Measurements from ENCODE around the gene SCYGR8.

DNA sequence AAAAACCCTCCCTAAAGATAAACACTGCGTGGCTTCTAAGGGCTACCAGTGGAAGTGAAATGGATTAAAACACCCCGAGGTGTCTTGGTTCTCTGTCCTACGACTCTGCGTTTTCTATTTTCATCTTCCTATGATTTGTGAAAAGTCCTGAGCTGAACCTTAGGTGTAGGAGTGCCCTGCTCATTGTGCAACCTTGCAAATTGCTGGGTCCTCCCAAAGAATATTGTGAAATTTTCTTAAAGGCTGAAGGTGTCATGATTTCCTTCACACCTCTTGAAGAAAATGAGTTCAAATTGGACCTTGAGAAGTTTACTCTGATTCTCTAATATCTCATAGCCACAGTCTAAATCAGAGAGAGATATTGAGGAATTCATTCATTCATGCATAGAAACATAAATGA lies 26.1 kb upstream of the SCYGR8 start:
- TF ChIP-seq EZH2 (IDR thresholded peaks at IDR 0.05), result no peak
- no peak for TF ChIP-seq FOXP2 (optimal IDR thresholded peaks at IDR 0.05; ENCODE audit: control extremely low read depth, extremely low read length, insufficient read depth)
- no peak for TF ChIP-seq POLR2AphosphoS5 (IDR thresholded peaks at IDR 0.05; ENCODE audit: borderline replicate concordance, low read depth, low read length)
